CD4-positive, CD25-positive, alpha-beta regulatory T cell (primary cell): Measurements from ENCODE around the gene TRAPPC11. TPM values are rescaled to one million over a fixed set of nuclear protein-coding genes. Genes with fewer than 3 reads are reported as not detected.

Experiments used
- ATAC-seq, 2 donors: fragments of 150-1000 bp; cut with Tn5 transposase; one replicate each; pipeline ENCODE4 v1.10.0; 2021; ENCODE audit warnings: low read depth in 2 of 2, moderate number of reproducible peaks in 2 of 2, moderate library complexity in 1 of 2
- DNase-seq, 3 donors: peaks; one replicate each; pipeline versions ENCODE4 v3.0.0 to v3.0.0-alpha.2; 2012 to 2022; ENCODE audit warnings: mixed read lengths in 1 of 3
- H3K27ac ChIP-seq: one replicate; pipeline ENCODE4 v1.7.0; 2013; ENCODE audit warnings: mild to moderate bottlenecking, low read length; ENCODE audit not compliant: insufficient read depth, poor library complexity, severe bottlenecking
- H3K27me3 ChIP-seq: one replicate; pipeline ENCODE4 v1.7.0; 2013; ENCODE audit warnings: low read length; ENCODE audit not compliant: control insufficient read depth, insufficient read depth
- H3K36me3 ChIP-seq: one replicate; pipeline ENCODE4 v1.7.0; 2013; ENCODE audit warnings: mild to moderate bottlenecking, low read length, moderate library complexity; ENCODE audit not compliant: control insufficient read depth, insufficient read depth
- H3K4me1 ChIP-seq: 2 replicates; pipeline ENCODE4 v1.7.0; 2013; ENCODE audit warnings: mild to moderate bottlenecking, low read length; ENCODE audit not compliant: insufficient read depth, control insufficient read depth, poor library complexity, severe bottlenecking
- H3K4me3 ChIP-seq: one replicate; pipeline ENCODE4 v1.7.0; 2013; ENCODE audit warnings: low read depth, mild to moderate bottlenecking, low read length, moderate library complexity
- H3K9me3 ChIP-seq, 2 experiments: 1 replicate in 1 of 2; 2 replicates in 1 of 2; pipeline ENCODE4 v1.7.0; 2013; ENCODE audit warnings: low read length in 2 of 2, mild to moderate bottlenecking in 1 of 2, moderate library complexity in 1 of 2; ENCODE audit not compliant: control insufficient read depth in 2 of 2
- H3K27ac Mint-ChIP-seq, 3 donors: one replicate each; pipeline ENCODE4 v1.8.0; 2020 to 2022; ENCODE audit warnings: mild to moderate bottlenecking in 3 of 3, mixed read lengths in 3 of 3, moderate library complexity in 2 of 3
- H3K27me3 Mint-ChIP-seq: one replicate; pipeline ENCODE4 v1.8.0; 2022; ENCODE audit warnings: mild to moderate bottlenecking, mixed read lengths
- H3K36me3 Mint-ChIP-seq: one replicate; pipeline ENCODE4 v1.8.0; 2020; ENCODE audit warnings: mixed read lengths
- H3K4me1 Mint-ChIP-seq, 4 donors: one replicate each; pipeline ENCODE4 v1.8.0; 2020 to 2022; ENCODE audit warnings: mixed read lengths in 4 of 4, mild to moderate bottlenecking in 1 of 4
- H3K4me3 Mint-ChIP-seq, 4 donors: one replicate each; pipeline ENCODE4 v1.8.0; 2020 to 2022; ENCODE audit warnings: mild to moderate bottlenecking in 4 of 4, mixed read lengths in 4 of 4, moderate library complexity in 3 of 4
- H3K9me3 Mint-ChIP-seq, 7 donors: one replicate each; pipeline ENCODE4 v1.8.0; 2020 to 2022; ENCODE audit warnings: mixed read lengths in 7 of 7, mild to moderate bottlenecking in 3 of 7, moderate library complexity in 2 of 7
- polyA plus RNA-seq, 4 donors: library from polyadenylated mRNA; unstranded; fragments of 300-500 nt; fragmentation: Illumina TruSeq; gene quantifications; one replicate each; pipeline ENCODE4 v1.2.3, GENCODE V29; 2021
- total RNA-seq: library from RNA; stranded (reverse); gene quantifications from one replicate; pipeline ENCODE4 v1.2.3, GENCODE V29; 2022

Gene TRAPPC11
- total and polyA plus RNA-seq, 5 donors from 2014 or later: 18.4 to 33.4 (median 22.0) TPM

DNA sequence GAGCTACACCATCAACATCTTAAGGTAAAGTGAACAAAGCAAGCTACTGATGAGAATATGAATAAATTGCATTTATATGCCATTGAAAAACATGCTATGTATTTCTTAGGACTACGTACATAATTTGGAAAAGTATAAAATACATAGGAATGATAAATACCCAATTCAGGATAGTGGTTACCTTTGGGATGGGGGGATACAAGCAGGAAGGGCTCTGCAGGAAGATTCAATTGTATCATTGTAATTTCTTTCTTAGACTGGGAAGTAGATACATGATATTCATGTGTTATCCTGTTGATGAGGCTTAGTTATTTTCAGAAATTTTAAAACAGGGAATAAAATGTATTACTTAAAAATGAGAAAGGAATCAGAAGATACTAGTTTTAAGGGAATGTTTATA is 43.4 kb downstream of the TRAPPC11 start:
- ATAC-seq: no peak
- no peaks in the 10 kb centered on the region for H3K27me3 Mint-ChIP-seq
- no peak overlapping the region for H3K27ac ChIP-seq
- H3K9me3 ChIP-seq: no peaks in the 10 kb centered on the region
- peaks cover 68% of the 10 kb centered on the region for H3K36me3 Mint-ChIP-seq
- H3K4me1 Mint-ChIP-seq: peaks cover 0 to 6% (median 4%) of the 10 kb centered on the region in 4 donors
- DNase-seq: no peak
- H3K9me3 Mint-ChIP-seq: no peaks in the 10 kb centered on the region
- H3K36me3 ChIP-seq: peaks cover 80% of the 10 kb centered on the region
- H3K4me3 ChIP-seq: no peak overlapping the region
- no peak overlapping the region for H3K4me3 Mint-ChIP-seq
- H3K4me1 ChIP-seq: no peaks in the 10 kb centered on the region
- H3K27ac Mint-ChIP-seq: no peak overlapping the region
- H3K27me3 ChIP-seq: no peaks in the 10 kb centered on the region

DNA sequence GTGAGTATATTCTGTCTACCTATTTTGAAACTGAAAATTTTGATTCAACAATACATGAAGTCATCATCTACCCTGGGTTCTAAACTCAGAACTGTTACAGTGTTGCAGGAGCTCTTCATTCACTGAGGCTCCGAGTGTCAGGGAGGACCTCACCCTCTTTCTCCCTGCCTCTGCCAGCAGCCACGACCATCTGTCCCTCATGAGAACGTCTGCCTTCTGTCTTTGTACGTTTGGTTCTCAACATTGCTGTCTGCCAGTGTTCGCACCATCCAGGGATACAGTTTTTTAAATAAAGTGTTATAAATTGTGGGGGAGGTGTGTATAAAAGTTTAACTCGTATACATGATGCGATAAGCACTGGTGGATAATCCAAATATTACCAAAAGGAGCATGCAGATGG is 55.5 kb downstream of the TRAPPC11 start:
- H3K27ac Mint-ChIP-seq: no peak overlapping the region

DNA sequence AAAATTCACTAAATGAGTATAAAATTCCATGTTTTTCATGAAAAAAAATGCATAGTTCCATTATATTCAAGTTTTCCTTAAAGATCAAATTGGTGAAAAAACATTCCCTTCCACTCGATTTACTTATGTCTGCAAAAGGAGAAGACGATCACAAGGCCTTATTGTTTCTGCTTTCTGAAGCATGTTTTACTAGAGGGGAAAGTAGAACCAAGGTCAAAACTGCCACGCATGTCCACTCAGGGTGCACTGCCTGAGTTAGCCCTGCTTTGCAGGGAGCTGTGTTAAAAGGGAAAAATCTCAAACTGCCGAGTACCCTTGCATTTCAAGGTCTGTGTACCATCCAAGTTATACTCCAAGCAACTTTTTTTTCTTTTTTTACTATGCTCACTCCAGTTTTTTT is 57.2 kb downstream of the TRAPPC11 start:
- no peak overlapping the region for H3K27ac Mint-ChIP-seq
- peaks cover 0 to 2% (median 0%) of the 10 kb centered on the region in 4 donors for H3K4me1 Mint-ChIP-seq
- peaks cover under 1% of the 10 kb centered on the region for H3K4me1 ChIP-seq
- H3K4me3 Mint-ChIP-seq: no peak overlapping the region
- peaks cover 17% of the 10 kb centered on the region for H3K36me3 Mint-ChIP-seq
- no peak overlapping the region for H3K4me3 ChIP-seq
- peaks cover 31% of the 10 kb centered on the region for H3K36me3 ChIP-seq
- no peaks in the 10 kb centered on the region for H3K9me3 Mint-ChIP-seq
- DNase-seq (no peak), ATAC-seq (no peak)
- no peak overlapping the region for H3K27ac ChIP-seq
- no peaks in the 10 kb centered on the region for H3K27me3 ChIP-seq
- no peaks in the 10 kb centered on the region for H3K9me3 ChIP-seq
- peaks cover 13% of the 10 kb centered on the region for H3K27me3 Mint-ChIP-seq

More for the DNA sequence above, 55.5 kb downstream of the TRAPPC11 start:
- Histone ChIP-seq H3K9me3 (no peaks in the 10 kb centered on the region), H3K27ac (no peak overlapping the region), H3K36me3 (peaks cover 38% of the 10 kb centered on the region), H3K4me1 (no peaks in the 10 kb centered on the region), H3K4me3 (no peak overlapping the region), H3K27me3 (no peaks in the 10 kb centered on the region)
- Mint-ChIP-seq H3K27me3 (peaks cover 6% of the 10 kb centered on the region), H3K9me3 (no peaks in the 10 kb centered on the region), H3K36me3 (peaks cover 21% of the 10 kb centered on the region), H3K4me3 (no peak overlapping the region), H3K4me1 (no peaks in the 10 kb centered on the region)
- DNase-seq: no peak
- no peak for ATAC-seq

DNA sequence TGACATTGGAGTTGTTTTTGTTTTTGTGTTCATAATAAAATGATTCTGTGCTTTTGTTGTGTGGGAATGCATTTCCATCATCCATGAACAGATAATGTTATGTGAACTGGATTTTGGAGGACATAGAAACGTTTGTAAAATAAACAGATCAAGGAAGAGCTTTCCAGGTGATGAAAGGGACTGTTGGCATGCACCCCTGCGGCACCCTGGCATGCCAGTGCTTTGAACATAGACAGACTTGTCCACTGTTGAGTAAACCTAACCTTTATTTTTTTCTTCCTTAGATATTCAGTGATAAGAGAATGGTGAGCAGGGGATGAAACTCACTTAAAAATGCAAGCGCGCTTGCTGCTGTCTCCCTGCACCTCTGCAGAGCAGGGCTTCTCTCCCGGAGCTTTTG is 59.8 kb downstream of the TRAPPC11 start:
- Histone ChIP-seq H3K4me1 (peaks cover 15% of the 10 kb centered on the region), H3K9me3 (no peaks in the 10 kb centered on the region), H3K27ac (no peak overlapping the region), H3K4me3 (no peak overlapping the region), H3K36me3 (peaks cover 8% of the 10 kb centered on the region), H3K27me3 (no peaks in the 10 kb centered on the region)
- Mint-ChIP-seq H3K36me3 (peaks cover under 1% of the 10 kb centered on the region), H3K4me1 (peaks cover 0 to 13% (median 5%) of the 10 kb centered on the region in 4 donors), H3K27ac (no peak overlapping the region), H3K4me3 (peak overlapping the region in 2 of 4 donors; percentile 31 to 64), H3K27me3 (peaks cover 13% of the 10 kb centered on the region), H3K9me3 (no peaks in the 10 kb centered on the region)
- DNase-seq (no peak), ATAC-seq (no peak)

DNA sequence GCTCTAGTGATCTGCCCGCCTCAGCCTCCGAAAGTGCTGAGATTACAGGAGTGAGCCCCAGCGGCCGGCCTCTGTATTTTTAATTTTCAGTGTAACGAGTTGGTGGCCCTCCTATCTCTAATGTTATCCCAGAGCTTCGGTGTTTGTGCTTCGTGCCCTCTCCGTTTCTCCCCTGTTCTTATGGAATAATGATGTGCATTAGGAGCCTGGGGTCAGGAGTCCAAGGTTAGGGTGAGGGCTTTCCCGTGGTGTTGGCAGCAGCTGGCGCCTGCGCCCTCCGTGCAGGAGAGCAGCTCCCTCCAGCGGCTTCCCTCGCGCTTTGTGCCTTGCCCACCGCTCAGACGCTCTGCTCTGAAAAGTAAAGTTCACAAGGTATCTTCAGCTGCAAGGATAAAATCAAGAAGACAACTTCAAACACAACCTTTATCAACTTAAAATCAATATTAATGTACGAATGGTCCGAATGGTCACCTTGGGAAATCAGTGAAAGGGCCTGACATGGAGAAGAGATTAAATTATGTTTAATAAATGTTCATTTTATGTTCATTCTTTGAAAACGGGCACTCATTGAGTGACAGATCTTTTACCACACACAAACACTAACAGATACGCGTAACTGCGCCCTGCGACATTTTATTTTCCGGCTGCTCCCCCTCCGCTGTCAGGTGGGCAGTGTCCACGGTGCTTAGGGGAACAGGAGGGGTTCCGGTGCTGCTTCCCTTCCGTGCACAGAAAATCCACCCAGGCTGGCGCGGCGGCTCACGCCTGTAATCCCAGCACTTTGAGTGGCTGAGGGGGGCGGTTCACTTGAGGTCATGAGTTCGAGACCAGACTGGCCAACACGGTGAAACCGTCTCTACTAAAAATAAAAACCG is 62.4 kb downstream of the TRAPPC11 start:
- H3K4me3 Mint-ChIP-seq: peak overlapping the region; percentile 48 to 93 (median 88)
- H3K27ac Mint-ChIP-seq: no peak overlapping the region
- Histone ChIP-seq H3K27me3 (no peaks in the 10 kb centered on the region), H3K4me1 (peaks cover 15% of the 10 kb centered on the region), H3K27ac (no peak overlapping the region), H3K4me3 (peak overlapping the region; percentile 47), H3K9me3 (no peaks in the 10 kb centered on the region), H3K36me3 (no peaks in the 10 kb centered on the region)
- H3K4me1 Mint-ChIP-seq: peaks cover 0 to 13% (median 5%) of the 10 kb centered on the region in 4 donors
- H3K27me3 Mint-ChIP-seq: peaks cover 13% of the 10 kb centered on the region
- peak in 2 of 3 donors; percentile 28 to 55 for DNase-seq
- ATAC-seq: peak; percentile 39 to 62
- H3K9me3 Mint-ChIP-seq: no peaks in the 10 kb centered on the region
- H3K36me3 Mint-ChIP-seq: no peaks in the 10 kb centered on the region

DNA sequence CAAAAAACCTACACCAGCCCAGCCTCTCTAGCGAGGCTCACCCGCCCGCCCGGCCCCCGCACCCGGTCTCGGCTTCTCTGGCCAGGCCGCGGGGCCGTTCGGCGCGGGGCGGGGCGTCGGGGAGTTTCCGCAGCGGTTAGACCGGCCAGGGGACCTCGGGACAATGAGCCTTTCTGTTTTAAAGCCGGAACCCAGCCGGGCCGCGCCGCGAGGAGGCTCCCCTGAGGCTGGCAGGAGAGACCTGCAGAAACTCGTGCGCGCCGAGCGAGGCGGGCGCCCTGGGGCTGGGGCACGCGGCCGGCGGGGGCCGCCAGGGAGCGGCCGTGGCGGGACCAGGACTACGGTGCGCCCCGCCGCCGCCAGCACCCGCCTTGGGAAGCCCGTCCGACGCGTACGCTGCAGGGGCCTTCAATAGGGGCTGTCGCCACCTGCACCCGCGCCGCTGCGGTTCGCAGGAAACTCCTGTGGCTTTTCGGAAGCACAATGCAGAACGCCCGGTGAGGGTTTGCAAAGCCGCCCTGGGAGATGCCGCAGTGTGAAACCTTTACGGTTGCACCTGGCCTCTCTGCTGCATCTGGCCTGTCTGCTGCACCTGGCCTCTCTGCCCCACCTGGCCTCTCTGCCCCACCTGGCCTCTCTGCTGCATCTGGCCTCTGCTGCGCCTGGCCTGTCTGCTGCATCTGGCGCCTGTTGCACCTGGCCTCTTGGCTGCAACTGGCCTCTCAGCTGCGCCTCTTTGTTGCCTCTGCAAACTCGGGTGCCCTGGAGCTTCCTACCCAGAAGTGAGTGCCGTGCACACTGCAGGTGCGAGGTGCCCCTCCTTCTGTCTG is 63.9 kb downstream of the TRAPPC11 start:
- no peaks in the 10 kb centered on the region for H3K27me3 ChIP-seq
- no peak overlapping the region for H3K27ac ChIP-seq
- peak overlapping the region; percentile 84 to 93 (median 89) for H3K4me3 Mint-ChIP-seq
- H3K36me3 Mint-ChIP-seq: no peaks in the 10 kb centered on the region
- H3K4me1 ChIP-seq: peaks cover 15% of the 10 kb centered on the region
- peaks cover 0 to 13% (median 6%) of the 10 kb centered on the region in 4 donors for H3K4me1 Mint-ChIP-seq
- H3K9me3 Mint-ChIP-seq: no peaks in the 10 kb centered on the region
- ATAC-seq: peak; percentile 44 to 50
- H3K9me3 ChIP-seq: no peaks in the 10 kb centered on the region
- DNase-seq: peak; percentile 18 to 63 (median 25)
- H3K36me3 ChIP-seq: no peaks in the 10 kb centered on the region
- H3K27ac Mint-ChIP-seq: peak overlapping the region in 1 of 3 donors; percentile 72
- H3K4me3 ChIP-seq: peak overlapping the region; percentile 13
- peaks cover 13% of the 10 kb centered on the region for H3K27me3 Mint-ChIP-seq

DNA sequence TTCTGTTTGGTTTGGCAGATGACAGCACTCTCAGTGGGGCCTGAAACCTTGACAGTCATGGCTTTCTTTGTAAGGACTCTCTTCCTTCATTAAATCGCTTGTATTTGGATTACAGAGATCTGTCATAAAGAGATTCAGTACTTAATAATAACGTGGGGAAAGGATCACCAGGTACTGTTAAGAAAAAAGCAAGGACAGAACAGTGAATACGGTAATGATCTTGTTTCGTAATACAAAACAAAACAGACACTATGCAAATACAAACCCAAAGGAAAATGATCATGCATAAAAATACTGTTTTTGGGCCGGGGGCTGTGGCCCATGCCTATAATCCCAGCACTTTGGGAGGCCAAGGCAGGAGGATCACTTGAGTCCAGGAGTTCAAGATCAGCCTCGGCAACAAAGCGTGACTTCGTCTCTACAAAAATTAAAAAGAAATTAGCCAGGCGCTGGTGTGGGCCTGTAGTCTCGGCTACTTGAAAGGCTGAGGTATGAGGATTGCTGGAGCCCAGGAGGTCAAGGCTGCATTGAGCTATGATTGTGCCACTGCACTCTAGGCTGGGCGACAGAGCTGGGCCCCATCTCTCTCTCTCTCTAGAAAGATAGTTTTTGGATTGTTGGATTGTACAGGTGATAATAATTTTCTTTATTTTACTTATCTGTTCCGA is 64.6 kb downstream of the TRAPPC11 start:
- no peaks in the 10 kb centered on the region for H3K36me3 ChIP-seq
- Mint-ChIP-seq H3K27ac (peak overlapping the region in 1 of 3 donors; percentile 72), H3K4me3 (peak overlapping the region; percentile 84 to 89 (median 86)), H3K9me3 (no peaks in the 10 kb centered on the region), H3K36me3 (no peaks in the 10 kb centered on the region), H3K4me1 (peaks cover 0 to 13% (median 6%) of the 10 kb centered on the region in 4 donors), H3K27me3 (peaks cover 9% of the 10 kb centered on the region)
- DNase-seq (no peak), ATAC-seq (no peak)
- peak overlapping the region; percentile 13 for H3K4me3 ChIP-seq
- peaks cover 15% of the 10 kb centered on the region for H3K4me1 ChIP-seq
- no peak overlapping the region for H3K27ac ChIP-seq
- H3K27me3 ChIP-seq: no peaks in the 10 kb centered on the region
- no peaks in the 10 kb centered on the region for H3K9me3 ChIP-seq
